Measurements from ENCODE around the gene DICER1. TPM values are rescaled to one million over a fixed set of nuclear protein-coding genes. Genes with fewer than 3 reads are reported as not detected.
A peak's percentile ranks its signal among the peaks of the same experiment; 100 is the strongest.

DICER1 gene
- total and polyA plus RNA-seq, 8 donors: 5.7 to 37.8 (median 24.6) TPM

- TF ChIP-seq CTCF (IDR thresholded peaks at IDR 0.05): no peak
- no peaks in the 10 kb centered on the region for H3K27me3 ChIP-seq
- no peak overlapping the region for H3K27ac ChIP-seq
- intact Hi-C loops (cut with DNase I): no loop called here
- FAIRE-seq (no peak), DNase-seq (peak in 1 of 6 donors; percentile 11), ATAC-seq (no peak)
- H3K4me1 ChIP-seq: no peaks in the 10 kb centered on the region
- H3K36me3 ChIP-seq: no peaks in the 10 kb centered on the region
- no peaks in the 10 kb centered on the region for H3K9me3 ChIP-seq
- WGBS, 2 donors: 73 to 80% methylated on average over 5 of the region's 5 CpGs
- no peak overlapping the region for H3K4me3 ChIP-seq
Measured at GRCh38 chr14:95041477-95042020, 115.8 kb downstream of the DICER1 start.

DNA sequence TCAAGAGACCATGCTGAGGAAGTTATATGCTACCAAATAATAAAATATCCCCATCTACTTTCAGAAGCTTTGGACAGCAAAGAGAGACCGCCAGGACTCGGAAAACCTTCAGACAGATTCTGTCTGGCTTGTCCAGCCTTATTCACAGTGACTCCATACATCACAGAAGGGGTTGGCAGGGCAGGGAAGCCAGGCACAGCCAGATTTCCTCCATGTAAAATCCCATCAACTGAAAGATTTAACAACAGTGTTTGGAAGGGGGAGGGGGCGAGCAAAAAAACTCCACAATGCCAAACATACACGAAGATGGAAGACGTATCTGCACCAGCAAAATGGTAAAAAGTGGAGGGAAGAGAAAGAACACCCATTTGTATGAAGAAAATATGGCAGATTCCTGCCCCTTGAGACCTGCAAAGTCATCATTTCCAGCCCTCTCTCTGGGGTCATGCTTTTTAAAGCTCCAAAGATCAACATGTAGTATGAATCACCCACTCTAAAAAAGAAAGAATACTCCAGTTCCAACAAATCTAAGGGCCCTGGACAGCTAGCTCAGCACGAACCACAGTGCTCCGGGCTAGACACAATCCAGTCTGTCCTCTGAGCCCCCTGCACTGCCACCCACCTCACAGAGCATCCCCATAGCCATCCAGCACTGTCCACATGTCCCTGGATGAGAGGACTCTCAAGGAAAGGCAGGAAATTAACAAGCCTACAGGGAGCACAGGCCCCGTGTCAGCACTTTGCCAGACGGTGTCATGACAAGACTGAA lies 116.4 kb downstream of the DICER1 start:
- WGBS, 2 donors: 63 to 74% methylated on average over 9 of the region's 9 CpGs
- ATAC-seq: peak in 1 of 4 donors; percentile 18

GRCh38 chr14:95039993-95040348 lies 117.4 kb downstream of the DICER1 start:
- peak in 1 of 6 donors; percentile 20 for DNase-seq
- no peaks in the 10 kb centered on the region for H3K36me3 ChIP-seq
- no peak for TF ChIP-seq CTCF (IDR thresholded peaks at IDR 0.05)

More for the DNA sequence above, 116.4 kb downstream of the DICER1 start:
- no peak for FAIRE-seq
- H3K4me1 ChIP-seq: no peaks in the 10 kb centered on the region
- intact Hi-C loops (cut with DNase I): no loop called here
- DNase-seq: peak in 1 of 6 donors; percentile 8
- H3K4me3 ChIP-seq: no peak overlapping the region
- no peaks in the 10 kb centered on the region for H3K36me3 ChIP-seq
- H3K27ac ChIP-seq: no peak overlapping the region
- H3K9me3 ChIP-seq: no peaks in the 10 kb centered on the region
- H3K27me3 ChIP-seq: no peaks in the 10 kb centered on the region
- no peak for TF ChIP-seq CTCF (IDR thresholded peaks at IDR 0.05)

DNA sequence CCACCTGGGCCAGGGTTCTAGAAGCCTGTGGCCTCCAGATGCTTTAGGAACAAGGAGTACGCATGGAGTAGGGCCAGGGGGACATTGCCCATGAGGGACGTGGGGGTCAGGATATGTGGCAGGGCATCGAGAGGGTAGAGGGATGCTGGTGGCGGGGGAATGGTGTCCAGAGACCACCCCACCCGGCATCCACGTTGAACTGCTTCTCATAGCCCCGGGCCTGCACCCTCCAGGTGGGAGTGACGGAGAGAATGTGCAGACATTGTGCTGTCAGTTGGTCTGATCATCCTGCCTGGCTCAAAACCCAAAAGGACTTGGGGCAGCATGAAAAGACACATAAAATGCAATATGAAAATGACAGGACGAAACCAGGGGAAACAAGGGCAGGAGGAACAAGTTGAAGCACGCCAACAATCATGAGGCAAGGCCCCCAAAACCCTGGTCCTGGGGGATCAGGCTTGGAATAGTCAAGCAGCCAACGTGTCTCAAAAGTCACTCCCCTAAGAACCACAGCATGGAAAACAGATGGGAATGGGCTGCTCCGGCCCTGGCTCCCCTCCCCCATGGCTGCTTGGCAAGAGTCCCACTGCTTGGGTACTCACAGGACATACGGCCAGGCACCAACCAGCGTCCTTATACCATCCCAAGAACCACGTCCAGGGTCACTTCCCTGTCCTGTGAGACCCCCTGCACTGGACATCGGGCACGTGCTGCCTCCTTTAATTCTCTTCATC lies 117.9 kb downstream of the DICER1 start:
- FAIRE-seq: no peak
- Histone ChIP-seq H3K9me3 (no peaks in the 10 kb centered on the region), H3K36me3 (no peaks in the 10 kb centered on the region), H3K27ac (no peak overlapping the region), H3K4me1 (no peaks in the 10 kb centered on the region), H3K4me3 (no peak overlapping the region), H3K27me3 (no peaks in the 10 kb centered on the region)
- ATAC-seq: no peak
- no peak for TF ChIP-seq CTCF (IDR thresholded peaks at IDR 0.05)
- DNase-seq: peak in 1 of 6 donors; percentile 37
- intact Hi-C loops (cut with DNase I): no loop called here
- 66 to 71% methylated on average over 17 of the region's 17 CpGs for WGBS, 2 donors

More at GRCh38 chr14:95039993-95040348, 117.4 kb downstream of the DICER1 start:
- FAIRE-seq (no peak), ATAC-seq (no peak)
- H3K27me3 ChIP-seq: no peaks in the 10 kb centered on the region
- intact Hi-C loops (cut with DNase I): no loop called here
- no peak overlapping the region for H3K4me3 ChIP-seq
- H3K9me3 ChIP-seq: no peaks in the 10 kb centered on the region
- H3K27ac ChIP-seq: no peak overlapping the region
- 72 to 77% methylated on average over 4 of the region's 4 CpGs for WGBS, 2 donors
- no peaks in the 10 kb centered on the region for H3K4me1 ChIP-seq
